Smooth muscle cell of the brain vasculature (primary cell): ENCODE data around the gene OR1Q1.
"Not testable (repeated sequence)": the region's sequence is repeated elsewhere in the genome, so short reads cannot be mapped to it uniquely, and the experiment has no call there.

ENCODE experiments used
- DNase-seq: peaks from one replicate; pipeline ENCODE4 v3.0.0-alpha.2; 2012; ENCODE audit warnings: low read depth, low spot score

Gene OR1Q1, protein sequence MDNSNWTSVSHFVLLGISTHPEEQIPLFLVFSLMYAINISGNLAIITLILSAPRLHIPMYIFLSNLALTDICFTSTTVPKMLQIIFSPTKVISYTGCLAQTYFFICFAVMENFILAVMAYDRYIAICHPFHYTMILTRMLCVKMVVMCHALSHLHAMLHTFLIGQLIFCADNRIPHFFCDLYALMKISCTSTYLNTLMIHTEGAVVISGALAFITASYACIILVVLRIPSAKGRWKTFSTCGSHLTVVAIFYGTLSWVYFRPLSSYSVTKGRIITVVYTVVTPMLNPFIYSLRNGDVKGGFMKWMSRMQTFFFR

DNA sequence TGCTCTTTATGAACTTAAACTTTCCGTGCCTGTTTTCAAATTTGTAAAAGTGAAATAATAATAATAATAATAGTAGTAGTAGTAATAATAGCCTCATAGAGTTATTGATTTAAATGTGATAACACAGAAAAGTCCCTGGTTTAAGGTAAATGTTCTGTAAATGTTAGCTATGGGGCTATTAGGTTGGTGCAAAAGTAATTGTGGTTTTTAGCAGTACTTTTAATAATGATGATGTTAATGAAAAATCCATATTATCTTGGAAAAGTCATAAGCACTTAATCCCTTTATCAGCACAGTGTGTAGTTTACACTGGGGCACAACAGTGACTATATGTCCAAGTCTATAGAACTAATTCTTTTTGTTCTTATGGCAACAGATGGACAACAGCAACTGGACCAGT lies at the start of gene OR1Q1:
Gene OR1Q1, plus strand, starts transcription at position 377 of the 400 bp plus-strand sequence. Its CDS starts 0 bp downstream, at position 377.
- DNase-seq, result no peak

DNA sequence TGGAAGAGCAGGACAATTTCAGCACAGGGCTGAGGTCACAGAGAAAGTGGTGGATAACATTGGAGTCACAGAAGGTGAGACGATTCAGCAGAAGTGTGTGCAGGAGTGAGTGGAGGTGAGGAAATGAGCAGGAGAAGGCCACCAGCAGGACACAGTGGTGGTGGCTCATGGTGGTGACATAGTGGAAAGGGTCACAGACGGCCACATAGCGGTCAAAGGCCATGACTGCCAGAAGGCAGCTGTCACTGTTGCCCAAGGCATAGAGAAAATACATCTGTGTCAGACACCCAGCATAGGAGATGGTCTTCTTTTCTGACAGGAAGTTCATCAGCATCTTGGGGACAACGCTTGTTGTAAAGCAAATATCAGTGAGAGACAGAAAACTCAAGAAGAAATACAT lies 46.6 kb upstream of the OR1Q1 start:
- no peak for DNase-seq

DNA sequence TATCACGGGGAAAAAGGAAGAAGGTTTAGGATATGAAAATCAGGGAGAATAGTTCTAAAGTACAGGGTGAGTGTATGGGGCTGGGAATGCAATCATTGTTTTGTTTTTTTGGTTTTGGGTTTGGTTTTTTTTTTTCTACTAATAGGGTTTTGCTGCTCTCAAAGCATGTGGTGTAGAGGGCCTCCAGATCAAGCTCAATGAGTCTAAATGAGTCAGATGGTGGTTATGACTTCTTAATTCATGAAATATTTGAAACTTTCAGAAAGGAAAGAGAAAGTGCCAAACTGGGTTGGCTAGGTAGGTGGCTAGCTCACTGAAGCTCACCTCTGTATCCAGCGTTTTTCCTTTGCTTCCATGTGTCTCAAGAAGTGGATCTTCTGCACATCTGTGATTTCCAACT lies 42.1 kb upstream of the OR1Q1 start:
- DNase-seq, result no peak

DNA sequence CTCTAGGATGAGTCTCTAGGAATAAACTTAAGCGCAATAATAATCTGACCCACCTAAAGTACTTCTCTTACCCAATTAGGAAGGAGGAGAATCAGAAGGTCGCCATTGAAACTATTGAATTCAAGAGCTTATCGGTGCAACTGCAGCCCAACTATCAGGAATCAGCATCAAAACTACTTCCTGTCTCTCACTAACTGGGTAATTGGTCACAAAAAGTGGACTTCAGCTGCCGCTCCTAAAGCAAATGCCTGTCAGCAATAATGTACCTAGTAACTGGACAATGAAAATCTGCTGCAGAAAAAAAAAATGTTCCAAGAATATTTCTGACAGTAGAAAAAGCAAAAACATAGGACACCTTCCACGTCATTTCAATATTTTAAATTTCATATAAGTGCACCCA lies 34.7 kb upstream of the OR1Q1 start:
- DNase-seq, result no peak

DNA sequence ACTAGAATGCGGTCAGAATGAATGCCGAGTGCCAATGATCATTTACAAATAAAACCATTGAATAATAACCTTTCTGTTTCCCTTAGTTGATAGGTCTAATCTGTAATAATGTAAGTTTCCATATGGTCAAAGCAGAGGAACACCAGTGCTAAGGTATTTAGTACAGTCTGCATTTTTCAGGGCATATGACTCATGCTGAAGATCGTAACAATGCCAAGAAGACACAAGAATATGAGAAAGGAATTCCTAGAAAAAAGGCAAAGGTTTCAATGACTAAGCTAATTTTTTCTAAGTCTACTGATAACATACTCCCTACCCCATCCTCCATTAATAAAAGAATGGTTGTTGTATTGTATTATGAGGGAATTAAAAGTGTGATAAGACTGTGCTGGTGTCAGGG lies 34.2 kb upstream of the OR1Q1 start:
- no peak for DNase-seq

DNA sequence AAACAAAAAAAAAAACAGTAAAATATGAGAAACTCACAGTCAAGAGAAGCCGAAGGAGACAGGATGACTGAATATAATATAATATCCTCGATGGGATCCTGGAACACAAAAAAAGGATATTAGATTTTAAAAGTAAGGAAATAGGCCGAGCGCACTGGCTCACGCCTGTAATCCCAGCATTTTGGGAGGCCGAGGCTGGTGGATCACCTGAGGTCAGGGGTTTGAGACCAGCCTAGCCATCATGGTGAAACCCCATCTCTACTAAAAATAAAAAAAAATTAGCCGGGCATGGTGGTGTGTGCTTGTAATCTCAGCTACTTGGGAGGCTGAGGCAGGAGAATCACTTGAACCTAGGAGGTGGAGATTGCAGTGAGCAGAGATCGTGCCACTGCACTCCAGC lies 31.3 kb upstream of the OR1Q1 start, which contains the start of gene OR1L8:
Gene OR1L8, minus strand, starts transcription at position 101 of the 400 bp plus-strand sequence. CDS start 14,907 bp downstream, outside the sequence.
- not testable (repeated sequence) for DNase-seq

DNA sequence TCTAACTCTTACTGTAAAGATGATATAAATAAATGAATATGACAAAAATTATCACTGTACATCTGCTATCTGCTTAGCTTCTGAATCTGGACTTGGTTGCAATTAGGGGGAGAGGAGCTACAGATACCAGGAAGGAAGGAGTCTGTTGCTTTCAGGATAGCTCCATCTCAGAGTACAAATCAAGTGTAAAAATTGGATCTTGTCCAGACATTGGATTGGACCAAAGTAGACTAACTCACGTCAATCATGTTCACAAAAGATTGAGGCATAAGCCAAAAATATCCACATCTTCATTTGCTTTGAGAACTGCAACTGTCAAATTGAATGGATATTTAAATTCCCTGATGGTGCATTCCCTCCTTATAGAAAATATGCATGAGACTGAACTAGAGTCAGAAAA lies 8.8 kb upstream of the OR1Q1 start:
- no peak for DNase-seq

DNA sequence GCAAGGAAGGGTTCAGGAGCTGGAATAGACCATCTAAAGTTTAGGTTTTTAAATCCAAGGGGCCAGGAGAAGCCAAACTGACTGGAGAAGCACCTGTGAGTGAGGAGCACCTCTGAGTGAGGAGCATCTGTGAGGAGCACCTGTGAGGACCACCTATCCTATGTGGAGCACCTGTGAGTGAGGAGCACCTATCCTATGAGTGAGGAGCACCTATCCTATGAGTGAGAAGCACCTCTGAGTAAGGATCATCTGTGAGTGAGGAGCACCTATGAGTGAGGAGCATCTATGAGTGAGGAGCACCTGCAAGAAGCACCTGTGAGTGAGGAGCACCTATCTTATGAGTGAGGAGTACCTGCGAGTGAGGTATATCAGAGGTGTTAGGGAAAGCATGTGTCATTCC lies 8.0 kb upstream of the OR1Q1 start:
- no peak for DNase-seq

DNA sequence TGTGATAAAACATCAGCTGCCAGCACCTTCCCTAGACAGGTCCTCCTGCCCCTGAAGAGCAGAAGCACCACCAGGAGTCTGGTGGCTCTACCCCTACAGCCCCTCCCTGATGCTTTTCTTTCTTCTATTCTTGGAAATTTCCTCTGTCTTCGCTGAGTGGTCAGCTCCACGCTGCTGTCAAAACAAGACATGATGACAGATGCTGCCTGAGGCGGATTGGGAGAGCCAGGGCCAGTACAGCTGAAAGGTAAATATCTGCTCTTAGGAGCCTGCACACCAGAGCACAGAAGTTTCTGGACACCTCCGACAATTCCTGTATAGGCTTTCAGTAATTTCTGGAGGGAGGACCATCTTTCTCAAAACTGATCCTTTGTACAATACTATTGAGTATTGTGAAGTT lies 4.7 kb upstream of the OR1Q1 start:
- no peak for DNase-seq

DNA sequence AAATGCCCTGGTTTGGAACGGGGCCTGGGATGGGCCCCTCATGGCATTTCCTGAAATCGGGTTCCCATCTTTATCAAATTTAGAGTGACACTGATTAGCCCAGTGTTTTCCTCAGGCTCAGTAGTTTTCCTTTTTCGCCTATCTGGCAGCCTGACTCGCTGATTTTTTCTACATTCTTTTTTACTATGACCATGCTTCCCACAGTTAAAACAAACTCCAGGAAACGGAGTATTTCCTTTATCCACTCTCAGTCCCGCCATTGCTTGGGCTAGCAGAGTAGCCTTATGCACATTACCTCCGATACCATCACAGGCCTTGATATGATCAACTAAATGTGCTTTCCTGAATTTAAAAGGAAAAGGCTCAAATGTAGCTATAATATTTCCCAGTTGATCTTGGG lies 5.5 kb downstream of the OR1Q1 start:
- DNase-seq, result no peak

DNA sequence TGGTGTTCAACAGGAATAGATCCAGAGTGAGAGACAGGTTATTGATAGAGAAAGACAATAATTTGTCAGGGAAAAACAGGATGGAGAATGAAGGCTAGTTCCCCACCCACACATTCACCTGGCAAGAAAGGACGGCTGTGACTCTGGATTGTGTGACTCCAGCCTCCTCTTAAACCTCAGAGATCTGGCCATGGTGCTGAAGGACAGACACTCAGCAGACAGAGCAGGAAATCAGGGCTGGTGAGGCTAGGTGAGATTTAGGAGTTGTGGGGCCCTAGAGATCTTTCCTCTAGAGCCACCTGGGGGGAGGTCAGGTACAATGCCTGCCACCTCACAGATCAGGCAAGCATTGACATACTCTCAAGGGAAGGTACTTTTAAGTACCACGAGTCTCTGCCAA lies 27.7 kb downstream of the OR1Q1 start:
- DNase-seq, result no peak

DNA sequence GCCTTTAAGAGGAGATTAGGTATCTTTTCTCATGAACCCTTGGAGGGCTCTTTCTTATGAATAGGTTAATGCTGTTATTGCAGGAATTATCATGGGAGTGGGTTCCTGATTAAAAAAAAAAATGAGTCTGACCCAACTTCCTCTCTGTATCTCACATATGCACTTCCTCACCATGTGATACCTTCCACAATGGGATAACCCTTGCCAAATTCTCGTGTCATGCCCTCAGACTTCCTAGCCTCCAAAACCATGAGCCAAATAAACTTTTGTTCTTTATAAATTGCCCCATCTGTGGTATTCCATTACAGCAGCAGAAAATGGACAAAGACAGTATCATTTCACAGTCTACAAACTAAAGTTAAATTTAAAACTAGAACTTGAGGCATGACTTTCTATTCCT lies 41.8 kb downstream of the OR1Q1 start:
- DNase-seq, result no peak

DNA sequence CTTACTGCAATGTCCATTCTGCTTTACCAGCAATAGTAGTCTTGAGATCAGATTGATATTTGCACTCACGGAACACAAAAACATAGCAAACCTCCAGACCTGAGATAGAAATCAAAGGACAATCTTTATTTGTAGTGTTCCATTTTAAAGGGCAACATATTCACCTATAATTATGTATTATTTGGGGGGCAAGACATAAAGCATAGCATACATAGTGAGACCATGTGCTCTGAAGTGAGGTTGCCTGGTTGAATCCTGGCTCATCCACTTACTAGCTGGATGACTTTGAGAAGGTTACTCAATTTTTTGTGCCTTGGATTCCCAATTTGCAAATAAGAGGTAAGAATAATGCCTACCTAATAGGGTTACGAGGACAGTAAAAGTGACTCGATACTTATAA lies 43.0 kb downstream of the OR1Q1 start, which contains the start of gene OR1B1:
Gene OR1B1, minus strand, starts transcription at position 101 of the 400 bp plus-strand sequence.
- no peak for DNase-seq

DNA sequence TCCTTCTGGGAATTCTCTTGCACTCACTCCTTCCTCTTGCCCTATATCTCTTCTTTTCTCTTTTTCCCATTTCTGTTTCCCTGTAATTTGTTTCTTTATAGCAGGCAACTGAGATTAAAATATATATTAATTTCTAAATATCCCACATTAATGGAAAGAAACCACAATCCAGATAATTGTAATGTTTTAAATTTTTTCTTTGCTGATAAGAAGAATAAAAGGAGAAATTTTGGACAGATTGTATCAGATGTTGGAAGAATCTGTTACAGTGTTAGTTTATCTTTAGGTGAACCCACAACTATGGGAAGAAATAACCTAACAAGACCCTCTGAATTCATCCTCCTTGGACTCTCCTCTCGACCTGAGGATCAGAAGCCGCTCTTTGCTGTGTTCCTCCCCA lies 46.9 kb downstream of the OR1Q1 start, which contains the start of gene OR1L1:
Gene OR1L1, plus strand, starts transcription at position 301 of the 400 bp plus-strand sequence. Its CDS starts 0 bp downstream, at position 301.
- DNase-seq, result no peak
